HL-60/S4 treated with phorbol 12-myristate 13-acetate at 8.2 ng/mL for 4 days and 3 days (cell line): Measurements from ENCODE around the gene INPP5F.

Experiments used
- in situ Hi-C: fragments of 300-500 bp; cut with MboI; formaldehyde crosslinking; loops from 2 replicates; pipeline ENCODE4 v1.15.0; 2022; ENCODE audit warnings: low sequenced_read_pairs

Gene INPP5F

DNA sequence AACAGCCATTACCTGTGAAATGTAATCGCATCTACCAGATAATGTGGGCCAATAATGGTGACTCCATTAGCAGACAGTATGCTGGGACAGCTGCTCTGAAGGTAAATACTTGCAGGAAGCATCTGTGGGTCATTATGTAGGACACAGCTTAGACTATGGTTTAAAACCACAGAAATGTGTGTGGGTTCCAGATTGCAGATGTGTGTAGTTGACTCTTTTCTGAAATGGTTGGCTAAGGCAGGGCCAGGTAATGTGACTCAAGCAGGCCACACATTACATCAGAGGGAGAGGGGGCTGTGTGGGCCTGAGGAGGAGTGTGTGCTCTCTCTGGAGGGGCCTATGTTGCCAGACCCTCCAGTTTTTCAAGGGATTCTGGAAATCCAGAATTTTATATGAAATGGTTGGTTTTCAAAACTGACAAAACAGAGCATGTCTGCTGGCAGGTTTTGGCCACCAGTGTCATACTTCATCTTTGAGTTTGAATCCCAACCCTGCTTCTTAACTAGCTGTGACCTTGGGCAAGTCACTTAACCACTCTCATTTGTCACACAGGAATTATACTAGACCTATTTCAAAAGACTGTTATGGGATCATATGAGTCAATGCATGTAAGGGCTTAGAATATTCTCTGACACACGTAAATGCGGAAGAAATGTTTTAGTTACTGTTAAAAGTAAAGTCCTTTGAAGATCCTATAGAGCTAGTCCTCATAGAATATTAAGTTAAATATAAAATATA lies 82.3 kb downstream of the INPP5F start:
- in situ Hi-C loops: no loop called here

DNA sequence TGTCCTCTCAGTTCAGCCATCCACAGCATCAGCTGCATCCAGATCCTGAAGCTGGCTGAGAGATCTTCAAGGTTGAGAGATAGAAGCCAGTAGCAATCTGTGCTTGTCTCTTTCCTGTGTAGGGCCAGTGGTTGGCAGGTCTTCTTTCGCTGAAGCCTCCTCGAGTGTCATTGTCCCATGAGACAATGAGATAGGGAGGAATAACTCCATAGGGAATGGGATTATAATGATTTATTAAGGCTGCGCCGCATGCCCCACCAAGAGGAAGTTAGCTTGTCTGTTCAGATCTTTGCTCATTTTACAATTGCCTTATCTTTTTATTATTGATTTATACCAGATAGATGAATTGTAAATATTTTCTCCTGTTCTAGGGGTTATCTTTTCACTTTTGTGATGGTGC lies 85.3 kb downstream of the INPP5F start:
- in situ Hi-C loops: no loop called here

DNA sequence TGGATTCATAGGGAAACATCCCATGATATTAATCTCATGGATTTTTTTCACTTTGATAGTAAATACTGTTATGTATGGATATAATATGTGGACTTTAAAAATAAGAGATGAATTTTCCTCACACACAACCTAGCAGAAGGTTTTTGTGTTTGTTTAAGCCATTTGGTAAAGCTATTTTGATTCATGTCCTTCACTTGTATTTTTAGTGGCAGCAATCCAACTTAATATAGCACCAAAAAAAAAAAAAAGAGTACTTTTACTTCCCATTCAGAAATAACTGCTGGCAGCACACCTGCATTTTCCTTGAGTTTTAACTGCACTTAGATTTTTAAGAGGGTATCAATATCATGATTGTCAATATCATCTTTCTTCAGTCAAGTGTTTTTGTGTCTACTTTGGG lies 86.8 kb downstream of the INPP5F start:
- in situ Hi-C loops: no loop called here

DNA sequence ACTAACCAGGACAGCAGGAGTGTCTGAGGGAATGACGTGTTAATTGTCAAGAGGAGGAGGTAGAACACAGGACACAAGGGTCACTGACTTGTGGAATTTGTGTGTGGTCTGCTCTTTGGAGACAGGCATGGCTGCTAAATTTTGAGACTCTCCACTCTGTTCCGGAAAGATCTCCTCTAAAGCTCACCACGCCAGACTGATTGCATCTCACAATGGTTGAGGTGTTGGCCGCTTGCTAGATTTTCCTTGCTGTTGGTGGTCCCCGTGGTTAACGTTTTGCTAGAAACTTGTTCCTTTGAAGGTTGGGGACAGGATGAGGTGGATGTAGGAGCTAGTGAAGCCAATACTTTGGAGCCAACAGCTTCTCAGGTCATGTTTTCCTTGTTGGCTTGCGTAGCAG lies 89.8 kb downstream of the INPP5F start:
- in situ Hi-C loops: no loop called here

DNA sequence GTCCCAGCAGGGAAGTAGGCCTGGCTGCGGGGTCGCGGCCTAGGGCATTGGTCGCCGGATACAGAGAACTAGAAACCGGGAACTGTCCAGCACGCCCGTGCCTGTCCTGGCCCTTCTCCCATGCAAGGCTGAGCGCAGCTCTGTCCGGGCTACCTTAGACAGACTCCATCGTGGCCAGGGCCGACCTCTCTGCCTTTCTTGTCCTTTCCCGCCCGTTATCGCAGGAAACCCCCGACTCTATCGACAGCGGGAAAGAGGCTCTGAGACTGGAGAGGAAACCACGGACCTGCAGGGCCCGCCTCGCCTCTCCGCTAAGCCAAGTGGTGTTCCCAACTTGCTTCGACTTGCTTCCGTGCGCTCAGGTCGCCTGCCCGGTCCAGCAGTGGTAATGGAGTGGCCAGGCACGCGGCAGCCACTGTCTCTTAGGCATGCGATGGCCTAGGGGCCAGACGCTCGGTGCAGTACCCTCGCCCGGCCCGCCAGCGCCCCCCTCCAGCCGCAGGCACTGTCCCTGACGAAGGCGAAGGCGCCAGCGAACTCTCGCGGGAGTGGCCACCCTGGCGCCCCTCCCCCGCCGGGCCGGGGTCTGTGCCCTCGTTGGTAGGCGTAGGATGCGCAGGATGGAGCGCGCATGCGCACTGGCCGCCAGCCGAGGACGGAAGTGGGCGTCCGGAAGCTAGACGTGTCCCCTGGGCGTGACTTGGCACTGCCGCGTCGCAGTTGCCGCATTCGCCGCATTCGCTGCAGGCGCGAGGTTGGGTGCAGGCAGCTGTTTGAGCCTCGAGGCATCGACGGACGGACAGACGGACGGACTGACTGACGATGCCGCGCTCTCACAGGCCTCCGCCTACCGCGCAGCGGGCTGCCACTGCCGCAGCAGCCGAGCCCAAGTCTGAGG lies 92.4 kb downstream of the INPP5F start:
- in situ Hi-C loops: no loop called here

DNA sequence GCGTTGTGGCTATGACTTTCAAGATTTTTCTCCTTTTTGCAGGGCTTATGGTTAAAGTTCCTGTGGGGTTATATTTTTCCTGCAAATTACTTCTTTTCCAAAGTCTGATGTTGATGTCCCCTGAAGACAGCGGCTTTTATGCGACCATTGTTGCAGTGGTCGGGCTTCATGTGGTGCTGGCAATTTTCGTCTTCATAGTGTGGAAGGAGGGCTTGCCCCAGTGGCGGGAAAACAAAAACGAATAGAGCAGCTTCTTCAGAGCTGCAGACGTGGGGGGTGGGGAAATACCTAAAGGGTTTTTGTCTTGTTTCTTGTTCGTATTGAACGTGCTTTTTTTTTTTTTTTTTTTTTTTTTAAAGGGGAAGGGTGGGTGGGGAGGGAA lies 93.0 kb downstream of the INPP5F start:
- in situ Hi-C loops: no loop called here

DNA sequence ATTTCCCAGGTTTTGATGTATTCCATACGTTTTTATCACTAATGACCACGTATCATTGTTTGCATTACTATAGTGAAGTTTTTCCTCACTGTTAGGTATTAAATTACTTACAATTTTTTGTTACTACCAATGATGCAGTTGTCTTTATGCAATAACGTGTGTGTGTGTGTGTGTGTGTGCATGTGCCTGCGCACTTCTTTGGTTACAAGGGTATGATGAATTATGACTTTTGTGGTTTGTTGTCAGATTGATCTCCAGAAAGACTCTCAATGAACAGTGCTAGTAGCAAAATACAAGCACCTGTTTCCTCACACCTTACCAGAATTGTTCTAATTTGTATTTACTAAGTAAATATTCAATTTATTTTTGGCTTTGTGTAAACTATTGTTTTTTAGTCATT lies 95.3 kb downstream of the INPP5F start:
- in situ Hi-C loops: no loop called here

DNA sequence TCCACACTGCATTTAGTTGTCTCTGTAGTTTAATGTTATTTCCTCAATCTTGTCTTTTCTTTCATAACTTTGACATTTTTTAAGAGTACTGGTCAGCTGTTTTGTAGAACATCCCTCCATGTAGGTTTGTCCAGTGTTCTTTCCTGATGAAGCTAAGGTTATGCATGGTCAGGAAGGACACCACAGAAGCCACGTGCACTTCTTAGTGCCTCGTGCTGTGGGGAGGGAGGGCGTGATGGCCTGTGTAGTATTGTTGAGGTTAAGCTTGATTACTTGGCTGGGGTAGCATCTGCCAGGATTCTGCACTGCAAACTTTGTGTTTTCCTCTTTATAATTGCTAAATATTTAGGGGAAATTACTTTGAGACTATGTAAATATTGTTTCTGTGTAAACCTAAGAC lies 98.4 kb downstream of the INPP5F start:
- in situ Hi-C loops: no loop called here

DNA sequence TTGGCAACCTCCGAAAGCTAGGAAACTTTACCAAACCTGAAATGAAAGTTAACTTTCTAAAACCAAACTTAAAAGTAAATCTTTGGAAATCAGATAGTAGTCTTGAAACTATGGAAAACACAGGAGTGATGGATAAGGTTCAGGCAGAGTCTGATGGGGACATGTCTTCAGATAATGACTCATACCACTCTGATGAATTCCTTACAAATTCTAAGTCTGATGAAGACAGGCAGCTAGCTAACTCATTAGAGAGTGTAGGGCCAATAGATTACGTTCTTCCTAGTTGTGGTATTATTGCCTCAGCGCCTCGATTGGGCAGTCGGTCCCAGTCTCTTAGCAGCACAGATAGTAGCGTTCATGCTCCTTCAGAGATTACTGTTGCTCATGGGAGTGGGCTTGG lies 100.9 kb downstream of the INPP5F start:
- in situ Hi-C loops: no loop called here

DNA sequence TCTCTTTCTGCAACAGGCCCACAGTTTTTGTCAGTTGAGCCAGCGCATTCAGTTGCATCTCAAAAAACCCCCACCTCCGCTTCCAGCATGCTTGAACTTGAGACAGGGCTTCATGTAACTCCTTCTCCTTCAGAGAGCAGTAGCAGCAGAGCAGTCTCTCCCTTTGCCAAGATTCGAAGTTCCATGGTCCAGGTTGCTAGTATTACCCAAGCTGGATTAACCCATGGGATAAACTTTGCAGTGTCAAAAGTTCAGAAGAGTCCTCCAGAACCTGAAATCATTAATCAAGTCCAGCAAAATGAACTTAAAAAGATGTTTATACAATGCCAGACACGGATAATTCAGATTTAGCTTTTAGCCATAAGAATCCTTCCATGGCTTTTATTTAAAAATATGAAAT lies 101.6 kb downstream of the INPP5F start:
- in situ Hi-C loops: no loop called here

DNA sequence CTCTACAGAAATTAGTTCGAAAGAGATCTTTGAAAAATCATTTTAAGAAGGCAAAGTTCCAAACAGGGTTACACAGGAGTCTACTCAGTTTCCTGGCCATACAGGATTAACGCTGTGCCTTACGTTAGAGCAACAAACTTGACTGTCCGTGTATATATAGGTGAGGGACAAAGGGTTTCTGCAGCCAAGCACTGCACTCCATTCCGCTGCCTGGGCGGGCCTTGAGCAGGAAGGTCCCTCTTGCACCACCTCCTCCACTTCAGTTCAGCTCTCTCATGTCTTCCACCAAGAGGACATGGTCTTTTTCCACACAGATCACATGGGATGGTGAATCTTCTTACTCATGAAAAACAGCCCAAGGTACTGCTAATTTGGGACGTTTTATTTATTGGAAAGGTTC lies 103.6 kb downstream of the INPP5F start:
- in situ Hi-C loops: no loop called here

DNA sequence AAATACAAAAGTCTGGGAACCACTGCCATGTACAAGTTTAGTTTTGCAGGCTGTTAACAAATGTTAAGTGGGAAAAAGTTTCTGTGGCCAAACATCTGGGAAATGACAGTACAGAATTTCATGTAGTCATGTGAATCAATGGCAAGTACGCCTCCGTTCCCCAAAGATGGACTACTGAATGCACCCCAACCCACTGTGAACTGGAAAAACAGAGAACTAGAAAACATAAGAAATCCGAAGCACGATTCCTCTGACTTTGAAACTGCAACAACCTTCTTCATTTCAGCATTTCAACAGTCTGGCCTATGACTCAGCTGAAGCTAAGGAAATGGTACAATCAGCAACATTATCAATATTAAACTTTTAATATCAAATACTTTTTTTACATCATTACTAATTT lies 105.0 kb downstream of the INPP5F start:
- in situ Hi-C loops: no loop called here

DNA sequence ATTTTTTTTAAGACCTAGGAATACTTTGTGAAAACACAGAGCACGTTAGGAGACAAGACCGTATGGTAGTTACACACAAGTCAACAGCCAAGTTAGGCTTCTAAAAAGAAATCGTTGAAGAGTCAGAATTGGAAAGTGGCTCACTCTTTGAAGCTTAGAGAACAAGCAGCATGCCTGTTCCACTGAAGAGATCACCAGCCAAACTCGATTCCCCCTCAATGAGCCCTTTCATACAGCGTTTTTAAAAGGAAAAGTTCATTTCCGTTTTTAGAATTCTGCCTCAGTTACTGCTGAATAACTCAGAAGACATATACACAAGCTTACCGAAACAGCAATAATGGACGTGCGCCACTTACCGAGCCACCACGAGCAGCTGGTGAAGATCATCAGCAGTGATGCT lies 105.8 kb downstream of the INPP5F start:
- in situ Hi-C loops: no loop called here

DNA sequence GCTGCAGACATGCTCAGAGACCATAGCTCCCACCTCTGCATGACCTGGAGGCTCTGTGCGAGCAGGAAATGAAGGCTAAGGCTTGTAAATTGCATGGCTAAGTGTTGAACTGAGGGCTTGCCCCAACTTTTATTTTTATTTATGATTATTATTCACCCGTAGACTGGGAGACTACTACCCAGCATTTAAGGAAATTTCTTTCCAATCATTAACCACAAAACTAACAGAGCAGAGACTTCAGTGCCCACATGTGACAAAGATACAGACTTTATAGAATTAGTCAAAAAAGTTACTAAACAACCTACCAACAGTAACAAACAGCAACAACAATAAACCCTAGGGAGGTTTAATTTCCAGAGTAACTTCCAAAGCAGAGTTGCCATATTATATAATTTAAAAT lies 107.1 kb downstream of the INPP5F start:
- in situ Hi-C loops: no loop called here

DNA sequence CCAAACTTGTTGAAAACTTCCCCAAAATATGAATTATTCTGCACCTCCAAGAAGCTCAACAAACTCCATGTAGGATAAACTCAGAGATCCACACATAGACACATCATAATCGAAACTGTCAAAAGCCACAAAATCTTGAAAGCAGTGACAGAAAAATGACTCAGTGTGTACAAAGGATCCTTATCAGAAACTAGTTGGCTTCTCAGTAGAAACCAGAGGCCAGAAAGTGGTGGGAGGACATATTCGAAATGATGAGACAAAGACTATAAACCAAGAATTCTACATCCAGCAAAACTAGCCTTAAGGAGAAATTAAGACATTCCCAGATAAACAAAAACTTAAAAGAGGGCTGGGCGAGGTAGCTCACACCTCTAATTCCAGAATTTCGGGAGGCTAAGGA lies 108.3 kb downstream of the INPP5F start:
- in situ Hi-C loops: no loop called here

DNA sequence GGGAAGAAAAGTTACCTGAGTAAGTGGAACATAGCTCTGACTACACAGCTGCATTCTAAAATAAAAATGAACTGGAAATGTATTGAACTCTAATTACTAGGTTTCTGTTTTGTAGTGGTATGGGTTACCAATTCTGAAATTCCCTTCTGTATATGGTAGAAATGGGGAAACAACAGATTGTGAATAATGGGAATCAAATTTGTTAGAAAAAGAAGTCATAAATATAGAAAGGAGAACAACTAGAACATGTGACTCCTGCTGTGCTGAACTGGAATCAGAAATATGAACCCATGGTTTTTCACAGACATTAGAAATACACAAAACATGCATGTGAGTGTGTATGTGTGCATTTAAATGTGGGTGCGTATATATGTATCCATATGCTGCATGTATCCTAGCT lies 119.8 kb downstream of the INPP5F start:
- in situ Hi-C loops: no loop called here

DNA sequence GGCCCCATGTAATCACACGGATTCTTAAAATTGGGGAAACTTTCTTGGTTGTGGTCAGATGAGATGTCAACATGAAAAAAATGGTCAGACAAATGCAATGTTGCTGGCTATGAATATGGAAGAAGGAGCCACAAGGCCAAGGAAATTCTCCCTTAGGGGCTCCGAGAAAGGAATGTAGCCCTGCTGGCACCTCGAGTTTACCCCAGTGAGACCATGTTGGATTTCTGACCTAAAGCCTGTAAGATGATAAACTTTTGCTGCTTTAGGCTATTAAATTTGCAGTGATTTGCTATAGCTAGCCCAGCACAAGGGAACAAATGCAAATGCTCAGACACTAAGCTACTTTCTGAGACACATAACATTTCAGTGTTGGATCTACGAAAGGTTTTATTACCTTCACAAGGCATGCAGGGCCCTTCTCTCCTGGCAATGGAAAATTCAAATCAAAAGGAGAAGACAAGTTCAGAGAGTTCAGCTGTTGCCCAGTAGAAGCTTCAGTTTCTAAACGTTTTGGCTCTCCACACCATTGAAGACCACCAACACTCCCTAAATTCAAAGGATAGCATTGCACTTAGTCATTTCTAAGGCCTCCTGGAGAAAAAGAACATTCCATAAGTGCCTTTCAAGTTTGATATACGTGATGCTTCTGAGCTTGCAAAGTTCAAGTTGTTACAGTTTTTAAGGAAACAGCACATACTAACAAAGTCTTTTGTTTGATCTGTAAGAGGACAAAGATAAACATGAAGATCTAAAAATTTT lies 123.4 kb downstream of the INPP5F start:
- in situ Hi-C loops: no loop called here

DNA sequence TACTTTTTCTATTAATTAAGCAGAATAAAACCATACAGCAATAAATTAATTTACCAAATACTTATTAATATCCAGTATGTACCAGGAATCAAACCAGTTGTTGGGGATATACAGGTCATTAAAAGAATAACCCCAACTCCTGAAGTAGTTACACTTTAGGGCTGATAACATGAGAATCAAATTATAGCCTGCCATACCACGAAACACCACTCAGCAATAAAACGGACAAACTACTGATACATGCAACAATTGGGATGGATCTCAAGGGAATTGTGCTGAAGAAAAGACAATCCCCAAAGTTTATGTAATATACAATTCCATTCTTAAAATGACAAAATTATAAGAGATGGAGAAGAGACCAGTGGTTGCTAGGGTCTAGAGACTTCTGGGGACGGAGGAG lies 124.1 kb downstream of the INPP5F start:
- in situ Hi-C loops: loop anchor here (10.0 to 25.0 kb wide), 2 partner anchors 95 to 238 kb away; no protein-coding TSS in a partner anchor

DNA sequence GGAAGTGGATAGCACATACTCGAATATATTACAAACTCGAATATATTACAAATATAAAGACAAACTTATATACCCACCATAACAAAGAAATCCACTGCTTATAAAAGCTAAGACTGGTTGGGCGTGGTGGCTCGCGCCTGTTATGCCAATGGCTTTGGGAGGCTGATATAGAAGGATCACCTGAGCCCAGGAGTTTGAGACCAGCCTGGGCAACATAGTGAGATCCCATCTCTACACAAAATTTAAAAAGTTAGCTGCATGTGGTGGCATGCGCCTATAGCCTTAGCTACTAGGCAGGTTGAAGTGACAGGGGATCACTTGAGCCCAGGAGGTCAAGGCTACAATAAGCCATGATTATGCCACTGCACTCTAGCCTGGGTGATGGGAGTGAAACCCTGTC lies 126.4 kb downstream of the INPP5F start:
- in situ Hi-C loops: loop anchor here (10.0 to 25.0 kb wide), 2 partner anchors 97 to 240 kb away; no protein-coding TSS in a partner anchor

DNA sequence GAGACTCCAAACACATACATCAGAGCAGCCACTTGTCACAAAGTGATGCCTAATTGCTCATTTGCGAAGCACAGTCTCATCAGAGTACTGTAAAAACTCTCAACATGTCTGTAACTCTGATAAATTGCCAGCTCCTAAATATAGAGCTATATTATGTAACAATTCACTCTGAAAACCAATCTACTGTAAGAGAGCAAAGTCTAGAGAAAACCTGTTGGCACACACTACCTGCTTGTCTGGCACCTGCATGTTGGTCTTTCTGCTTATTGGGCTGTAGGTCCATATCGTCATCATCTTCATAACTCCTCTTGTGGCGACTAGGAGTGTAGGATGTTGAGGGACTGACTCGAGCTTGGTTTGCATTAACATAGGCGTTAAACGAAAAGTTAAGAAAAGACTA lies 127.0 kb downstream of the INPP5F start:
- in situ Hi-C loops: loop anchor here (10.0 to 25.0 kb wide), 2 partner anchors 98 to 241 kb away; no protein-coding TSS in a partner anchor

DNA sequence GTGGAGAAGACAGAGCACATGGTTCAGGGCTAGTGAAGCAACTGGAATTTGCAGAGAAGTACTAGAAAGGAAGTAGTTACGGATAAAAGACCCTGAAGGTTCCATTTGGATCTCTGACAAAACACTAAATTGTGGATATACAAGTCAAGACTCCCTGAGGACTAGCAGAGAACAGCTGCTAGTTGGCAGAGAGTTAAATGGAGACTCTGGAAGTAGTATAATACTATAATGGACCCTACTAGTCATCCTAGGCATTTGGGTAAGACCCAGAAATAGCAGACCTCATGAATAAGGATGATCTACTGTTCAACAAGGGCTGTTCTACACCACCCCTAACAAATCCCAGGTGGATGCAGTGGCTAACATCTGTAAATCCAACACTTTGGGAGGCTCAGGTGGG lies 127.7 kb downstream of the INPP5F start:
- in situ Hi-C loops: loop anchor here (10.0 to 25.0 kb wide), 2 partner anchors 99 to 241 kb away; no protein-coding TSS in a partner anchor
